Epidermal melanocyte (primary cell): ENCODE results near the gene CFLAR.

Experiments used
- DNase-seq: peaks from one replicate; pipeline ENCODE4 v3.0.0; 2011; ENCODE audit warnings: low spot score; ENCODE audit not compliant: insufficient read length

The CFLAR gene

GRCh38 chr2:201216918-201217317 is 101.0 kb downstream of the CFLAR start:
- DNase-seq: no peak

GRCh38 chr2:201218780-201219179 is 102.8 kb downstream of the CFLAR start:
- no peak for DNase-seq

DNA sequence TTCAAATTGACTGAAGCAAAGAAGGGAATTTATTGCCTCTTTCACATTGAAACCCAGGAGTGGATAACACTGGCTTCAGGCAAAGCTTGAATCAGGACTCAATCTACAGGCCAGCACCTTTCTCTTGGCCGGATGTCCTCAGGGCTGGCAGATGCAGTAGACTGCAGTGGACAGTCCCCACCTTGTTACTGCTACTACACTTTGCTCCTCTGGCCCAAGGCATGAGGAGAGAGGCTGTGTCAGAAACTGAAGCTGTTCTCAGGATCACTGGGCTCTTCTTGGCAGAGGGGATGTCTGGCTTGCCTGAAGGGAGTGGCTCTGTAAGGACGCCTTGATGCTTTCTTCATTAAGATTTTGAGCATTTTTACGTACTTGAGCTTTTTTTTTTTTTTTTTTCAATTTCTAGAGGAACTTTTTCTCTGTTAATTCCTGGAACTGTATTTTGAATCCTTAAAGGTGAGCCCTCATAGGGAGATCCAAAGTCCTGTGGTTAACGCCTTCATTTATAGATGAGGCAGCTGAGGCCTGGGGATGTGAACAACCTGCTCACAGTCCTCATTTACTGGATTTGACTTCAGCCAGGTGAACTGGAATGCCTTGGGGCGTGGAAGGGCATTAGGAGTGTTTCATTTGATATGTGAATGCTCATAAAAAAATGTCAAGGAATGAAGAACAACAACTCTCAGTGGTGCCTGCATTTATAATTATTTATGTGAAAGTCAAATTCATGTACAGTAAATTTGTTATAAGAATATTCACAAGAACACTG is 103.5 kb downstream of the CFLAR start:
- no peak for DNase-seq

DNA sequence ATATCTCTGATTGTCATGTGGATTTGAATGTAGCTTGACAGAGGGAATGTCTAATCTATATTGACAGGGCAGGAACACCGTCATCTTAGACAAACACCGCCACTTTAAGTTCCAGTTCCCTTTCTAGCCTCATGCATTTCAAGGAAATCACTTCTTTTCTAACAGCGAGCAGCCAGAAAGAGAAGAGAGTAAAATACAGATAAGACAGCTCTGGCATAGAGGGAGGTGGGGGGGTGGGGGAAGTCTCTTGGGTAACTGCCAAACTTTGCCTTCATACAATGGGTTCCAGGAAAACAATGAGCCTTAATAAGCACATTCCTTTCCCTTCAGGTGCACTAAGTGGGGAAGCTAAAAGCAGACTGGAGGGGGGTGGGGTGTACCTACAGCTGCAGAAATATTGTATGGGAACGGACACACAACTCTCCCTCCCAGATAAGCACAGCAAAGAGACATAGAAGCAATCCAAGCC is 104.2 kb downstream of the CFLAR start:
- no peak for DNase-seq

GRCh38 chr2:201223089-201224073 is 107.4 kb downstream of the CFLAR start:
- DNase-seq: no peak
